GM13976 (cell line): ENCODE results near the gene OPHN1.

Experiments
- DNase-seq: peaks from one replicate; pipeline ENCODE4 v3.0.0; 2012; ENCODE audit warnings: low spot score
- CTCF ChIP-seq: IDR thresholded peaks from 2 replicates; pipeline ENCODE4 v1.5.1; 2012; ENCODE audit warnings: borderline replicate concordance, mild to moderate bottlenecking; ENCODE audit not compliant: insufficient read depth; ENCODE audit errors: extremely low read depth, missing control alignments, control extremely low read depth
- in situ Hi-C: fragments of 300-500 bp; cut with MboI; formaldehyde crosslinking; loops from one replicate; pipeline ENCODE4 v1.12.0; 2022; ENCODE audit warnings: low sequenced_read_pairs, mixed read lengths, inconsistent platforms; ENCODE audit not compliant: unreplicated experiment

OPHN1 gene

GRCh38 chrX:68433155-68433980 lies at the start of gene OPHN1:
TSS of gene OPHN1 (minus strand) at chrX:68433495. CDS start at chrX:68433020, 475 bp downstream.
- TF ChIP-seq CTCF = no peak
- peak; percentile 20 for DNase-seq
- in situ Hi-C loops = no loop called here

- no peak for TF ChIP-seq CTCF
- DNase-seq = no peak
- in situ Hi-C loops = no loop called here
Measured at GRCh38 chrX:68480969-68481368, 47.7 kb upstream of the OPHN1 start.

GRCh38 chrX:68464796-68465195 lies 31.5 kb upstream of the OPHN1 start:
- no peak for TF ChIP-seq CTCF
- no peak for DNase-seq
- in situ Hi-C loops = loop anchor here (25.0 kb wide), 1 partner anchor 277 kb away; no protein-coding TSS in a partner anchor

GRCh38 chrX:68463880-68464279 lies 30.6 kb upstream of the OPHN1 start:
- no peak for DNase-seq
- in situ Hi-C loops = loop anchor here (25.0 kb wide), 1 partner anchor 277 kb away; no protein-coding TSS in a partner anchor
- TF ChIP-seq CTCF = no peak

- DNase-seq = no peak
- in situ Hi-C loops = loop anchor here (25.0 kb wide), 1 partner anchor 275 kb away; no protein-coding TSS in a partner anchor
- TF ChIP-seq CTCF = no peak
Measured at GRCh38 chrX:68462653-68463052, 29.4 kb upstream of the OPHN1 start.

- in situ Hi-C loops = loop anchor here (25.0 kb wide), 1 partner anchor 275 kb away; no protein-coding TSS in a partner anchor
- DNase-seq = no peak
- TF ChIP-seq CTCF = no peak
Measured at GRCh38 chrX:68462197-68462596, 28.9 kb upstream of the OPHN1 start.
